Measurements from ENCODE around the gene DDI2. TPM values are rescaled to one million over a fixed set of nuclear protein-coding genes. Genes with fewer than 3 reads are reported as not detected.
"Not testable (repeated sequence)": the region's sequence is repeated elsewhere in the genome, so short reads cannot be mapped to it uniquely, and the experiment has no call there.

Gene DDI2
- 6.4 TPM for polyA plus RNA-seq (2013, experiment 1 of 2; ENCODE audit: insufficient read length)
- 5.7 TPM for polyA plus RNA-seq (2013, experiment 2 of 2; ENCODE audit: insufficient read length)

GRCh38 chr1:15617173-15618076 lies at the start of gene DDI2:
Gene DDI2, plus strand, starts transcription at chr1:15617458. Its CDS starts 213 bp downstream, at chr1:15617671.
- DNase-seq = peak; percentile 99

GRCh38 chr1:15568387-15569073 lies 48.7 kb upstream of the DDI2 start:
- no peak for DNase-seq

GRCh38 chr1:15570861-15571260 lies 46.4 kb upstream of the DDI2 start:
- no peak for DNase-seq

GRCh38 chr1:15571266-15571665 lies 46.0 kb upstream of the DDI2 start:
- no peak for DNase-seq

GRCh38 chr1:15573477-15573876 lies 43.8 kb upstream of the DDI2 start:
- DNase-seq = peak; percentile 28

GRCh38 chr1:15574741-15575140 lies 42.5 kb upstream of the DDI2 start:
- no peak for DNase-seq

GRCh38 chr1:15575549-15576150 lies 41.6 kb upstream of the DDI2 start:
- DNase-seq = no peak

GRCh38 chr1:15577691-15578090 lies 39.6 kb upstream of the DDI2 start:
- DNase-seq = no peak

GRCh38 chr1:15578921-15579682 lies 38.2 kb upstream of the DDI2 start:
- DNase-seq = no peak

- DNase-seq = no peak
Measured at GRCh38 chr1:15579683-15580047, 37.6 kb upstream of the DDI2 start.

- no peak for DNase-seq
Measured at GRCh38 chr1:15583016-15583706, 34.1 kb upstream of the DDI2 start.

- DNase-seq = peak; percentile 48
Measured at GRCh38 chr1:15584489-15585363, 32.5 kb upstream of the DDI2 start, which contains the start of gene AGMAT. Gene AGMAT, minus strand, starts transcription at chr1:15585051. Its CDS starts 84 bp downstream, at chr1:15584967.

- DNase-seq = no peak
Measured at GRCh38 chr1:15592285-15592684, 25.0 kb upstream of the DDI2 start.

GRCh38 chr1:15595809-15596617 lies 21.2 kb upstream of the DDI2 start:
- DNase-seq = no peak

GRCh38 chr1:15598436-15598835 lies 18.8 kb upstream of the DDI2 start:
- no peak for DNase-seq

- DNase-seq = peak; percentile 96
Measured at GRCh38 chr1:15603050-15603965, 13.9 kb upstream of the DDI2 start.

- DNase-seq = not testable (repeated sequence)
Measured at GRCh38 chr1:15603966-15604282, 13.3 kb upstream of the DDI2 start.

- DNase-seq = not testable (repeated sequence)
Measured at GRCh38 chr1:15604400-15604799, 12.9 kb upstream of the DDI2 start.
